Measurements from ENCODE around the gene NDUFB5.
"Not testable (repeated sequence)": the region's sequence is repeated elsewhere in the genome, so short reads cannot be mapped to it uniquely, and the experiment has no call there.

NDUFB5 gene

GRCh38 chr3:179608931-179609720 is 4.5 kb downstream of the NDUFB5 start:
- no peak for TF ChIP-seq ZNF274 (IDR thresholded peaks at IDR 0.05; ENCODE audit: low read depth, low read length)
- peak overlapping the region; percentile 25; the same call in 1 of the 2 replicates for H3K4me3 ChIP-seq (ENCODE audit: low read length)

- no peak for TF ChIP-seq ZNF274 (IDR thresholded peaks at IDR 0.05; ENCODE audit: low read depth, low read length)
- H3K4me3 ChIP-seq (ENCODE audit: low read length) = no peak overlapping the region
Observed at GRCh38 chr3:179610066-179610465, 5.5 kb downstream of the NDUFB5 start.

- no peak overlapping the region for H3K4me3 ChIP-seq (ENCODE audit: low read length)
Observed at GRCh38 chr3:179613807-179614206, 9.2 kb downstream of the NDUFB5 start.

GRCh38 chr3:179615458-179616173 is 11.0 kb downstream of the NDUFB5 start:
- H3K4me3 ChIP-seq (ENCODE audit: low read length) = no peak overlapping the region
- TF ChIP-seq ZNF274 (IDR thresholded peaks at IDR 0.05; ENCODE audit: low read depth, low read length) = no peak

More at GRCh38 chr3:179613807-179614206, 9.2 kb downstream of the NDUFB5 start:
- no peak for TF ChIP-seq ZNF274 (IDR thresholded peaks at IDR 0.05; ENCODE audit: low read depth, low read length)

GRCh38 chr3:179622023-179622422 is 17.4 kb downstream of the NDUFB5 start:
- H3K4me3 ChIP-seq (ENCODE audit: low read length) = no peak overlapping the region
- TF ChIP-seq ZNF274 (IDR thresholded peaks at IDR 0.05; ENCODE audit: low read depth, low read length) = no peak

- no peak for TF ChIP-seq ZNF274 (IDR thresholded peaks at IDR 0.05; ENCODE audit: low read depth, low read length)
- no peak overlapping the region for H3K4me3 ChIP-seq (ENCODE audit: low read length)
Observed at GRCh38 chr3:179624451-179624850, 19.9 kb downstream of the NDUFB5 start.

GRCh38 chr3:179630753-179631451 is 26.3 kb downstream of the NDUFB5 start:
- H3K4me3 ChIP-seq (ENCODE audit: low read length) = no peak overlapping the region
- no peak for TF ChIP-seq ZNF274 (IDR thresholded peaks at IDR 0.05; ENCODE audit: low read depth, low read length)

- no peak for TF ChIP-seq ZNF274 (IDR thresholded peaks at IDR 0.05; ENCODE audit: low read depth, low read length)
- H3K4me3 ChIP-seq (ENCODE audit: low read length) = no peak overlapping the region
Observed at GRCh38 chr3:179640469-179640868, 35.9 kb downstream of the NDUFB5 start.

- TF ChIP-seq ZNF274 (IDR thresholded peaks at IDR 0.05; ENCODE audit: low read depth, low read length) = no peak
- no peak overlapping the region for H3K4me3 ChIP-seq (ENCODE audit: low read length)
Observed at GRCh38 chr3:179642871-179643270, 38.3 kb downstream of the NDUFB5 start.

- H3K4me3 ChIP-seq (ENCODE audit: low read length) = not testable (repeated sequence)
Observed at GRCh38 chr3:179643837-179644236, 39.2 kb downstream of the NDUFB5 start.

GRCh38 chr3:179646177-179646576 is 41.6 kb downstream of the NDUFB5 start:
- no peak for TF ChIP-seq ZNF274 (IDR thresholded peaks at IDR 0.05; ENCODE audit: low read depth, low read length)
- H3K4me3 ChIP-seq (ENCODE audit: low read length) = no peak overlapping the region

GRCh38 chr3:179651687-179652446 is 47.3 kb downstream of the NDUFB5 start:
- no peak for TF ChIP-seq ZNF274 (IDR thresholded peaks at IDR 0.05; ENCODE audit: low read depth, low read length)
- H3K4me3 ChIP-seq (ENCODE audit: low read length) = peak overlapping the region; percentile 90

- H3K4me3 ChIP-seq (ENCODE audit: low read length) = peak within 1 kb of the TSS; percentile 90
- no peak for TF ChIP-seq ZNF274 (IDR thresholded peaks at IDR 0.05; ENCODE audit: low read depth, low read length)
Observed at GRCh38 chr3:179652447-179653095, 48.0 kb downstream of the NDUFB5 start, which contains the start of gene USP13. Gene USP13 (plus strand): TSS chr3:179653040. CDS start chr3:179653226, 186 bp downstream.

Measured in GM08714 (cell line).